OCI-LY3 (cell line): Measurements from ENCODE around the gene CAMTA1.

Experiments
- CTCF ChIP-seq: fragments of 200-600, 300-600 bp; sonication (generic); IDR thresholded peaks from 2 replicates; pipeline ENCODE4 v1.5.1; 2014; ENCODE audit warnings: antibody characterized with exemption, low read length, low read depth
- EZH2phosphoT487 ChIP-seq: fragments of 200-600 bp; shearing (Covaris generic); IDR thresholded peaks from 2 replicates; pipeline ENCODE4 v1.6.1; 2018; ENCODE audit warnings: antibody characterized with exemption, mixed run types, low read depth

- TF ChIP-seq CTCF: no peak
- TF ChIP-seq EZH2phosphoT487: no peak
Measured at GRCh38 chr1:7421471-7422075, 636.3 kb downstream of the CAMTA1 start.
